Activated CD4-positive, alpha-beta T cell treated with anti-CD3 and anti-CD28 coated beads, Interleukin-2, amount 10 ng/mL, durations not matched to agents 7 days and 5 days (primary cell): ENCODE data around the gene TSPAN5. TPM values are rescaled to one million over a fixed set of nuclear protein-coding genes. Genes with fewer than 3 reads are reported as not detected.

ENCODE experiments used
- CTCF ChIA-PET: fragments of 350-600 bp; sonication (Branson Sonifier 250); formaldehyde crosslinking; loops from one replicate; lab custom pipeline; 2021; ENCODE audit warnings: antibody characterized with exemption; lab: Charles Lee
- POLR2A ChIA-PET: fragments of 350-600 bp; sonication (Branson Sonifier 250); formaldehyde crosslinking; loops from one replicate; lab custom pipeline; 2021; ENCODE audit warnings: antibody characterized with exemption; lab: Charles Lee
- DNase-seq: peaks from one replicate; pipeline ENCODE4 v3.0.0-alpha.2; 2020
- H3K27ac Mint-ChIP-seq: one replicate; pipeline ENCODE4 v1.8.0; 2021; ENCODE audit warnings: mild to moderate bottlenecking, moderate library complexity, mixed read lengths
- H3K27me3 Mint-ChIP-seq: one replicate; pipeline ENCODE4 v1.8.0; 2021; ENCODE audit warnings: mixed read lengths
- H3K36me3 Mint-ChIP-seq: one replicate; pipeline ENCODE4 v1.8.0; 2021; ENCODE audit warnings: low read depth, mixed read lengths
- H3K4me1 Mint-ChIP-seq: one replicate; pipeline ENCODE4 v1.8.0; 2021; ENCODE audit warnings: mixed read lengths
- H3K4me3 Mint-ChIP-seq: one replicate; pipeline ENCODE4 v1.8.0; 2021; ENCODE audit warnings: mild to moderate bottlenecking, moderate library complexity, mixed read lengths
- H3K9me3 Mint-ChIP-seq: one replicate; pipeline ENCODE4 v1.8.0; 2021; ENCODE audit warnings: mixed read lengths
- total RNA-seq, 2 experiments: library from RNA; stranded (reverse); gene quantifications; one replicate each; pipeline ENCODE4 v1.2.3, GENCODE V29; 2021

The TSPAN5 gene
- total RNA-seq, 2 experiments from 2014 or later = 17.4 to 17.6 TPM

- CTCF ChIA-PET = no interaction called here
Observed at GRCh38 chr4:98586291-98586961, 72.0 kb downstream of the TSPAN5 start.

GRCh38 chr4:98585596-98585995, 72.8 kb downstream of the TSPAN5 start:
- H3K27me3 Mint-ChIP-seq = no peaks in the 10 kb centered on the region
- CTCF ChIA-PET = no interaction called here
- no peaks in the 10 kb centered on the region for H3K36me3 Mint-ChIP-seq
- no peaks in the 10 kb centered on the region for H3K9me3 Mint-ChIP-seq
- no peak for DNase-seq
- H3K4me3 Mint-ChIP-seq = no peak overlapping the region
- H3K27ac Mint-ChIP-seq = no peak overlapping the region
- POLR2A ChIA-PET = no interaction called here
- H3K4me1 Mint-ChIP-seq = peaks cover 3% of the 10 kb centered on the region

More at GRCh38 chr4:98586291-98586961, 72.0 kb downstream of the TSPAN5 start:
- no peaks in the 10 kb centered on the region for H3K4me1 Mint-ChIP-seq
- H3K36me3 Mint-ChIP-seq = no peaks in the 10 kb centered on the region
- no peaks in the 10 kb centered on the region for H3K9me3 Mint-ChIP-seq
- POLR2A ChIA-PET = no interaction called here
- no peak overlapping the region for H3K4me3 Mint-ChIP-seq
- H3K27ac Mint-ChIP-seq = no peak overlapping the region
- H3K27me3 Mint-ChIP-seq = no peaks in the 10 kb centered on the region
- DNase-seq = no peak

- no peaks in the 10 kb centered on the region for H3K9me3 Mint-ChIP-seq
- H3K27me3 Mint-ChIP-seq = no peaks in the 10 kb centered on the region
- ChIA-PET CTCF (no interaction called here), POLR2A (no interaction called here)
- H3K27ac Mint-ChIP-seq = no peak overlapping the region
- no peak overlapping the region for H3K4me3 Mint-ChIP-seq
- no peaks in the 10 kb centered on the region for H3K36me3 Mint-ChIP-seq
- H3K4me1 Mint-ChIP-seq = peaks cover 5% of the 10 kb centered on the region
- DNase-seq = no peak
Observed at GRCh38 chr4:98584265-98584664, 74.1 kb downstream of the TSPAN5 start.

- no peak overlapping the region for H3K27ac Mint-ChIP-seq
- no peaks in the 10 kb centered on the region for H3K36me3 Mint-ChIP-seq
- no peaks in the 10 kb centered on the region for H3K27me3 Mint-ChIP-seq
- peaks cover 11% of the 10 kb centered on the region for H3K4me1 Mint-ChIP-seq
- POLR2A ChIA-PET = no interaction called here
- CTCF ChIA-PET = no interaction called here
- no peak overlapping the region for H3K4me3 Mint-ChIP-seq
- no peak for DNase-seq
- no peaks in the 10 kb centered on the region for H3K9me3 Mint-ChIP-seq
Observed at GRCh38 chr4:98583265-98583664, 75.1 kb downstream of the TSPAN5 start.

- Mint-ChIP-seq H3K36me3 (peaks cover 3% of the 10 kb centered on the region), H3K27ac (no peak overlapping the region), H3K9me3 (no peaks in the 10 kb centered on the region), H3K4me3 (no peak overlapping the region), H3K4me1 (peaks cover 20% of the 10 kb centered on the region), H3K27me3 (no peaks in the 10 kb centered on the region)
- CTCF ChIA-PET = interaction anchor here (1.1 to 1.8 kb wide), 2 partner anchors 9 to 17 kb away, joined by 3 to 4 read pairs; no protein-coding TSS in a partner anchor
- DNase-seq = no peak
- POLR2A ChIA-PET = no interaction called here
Observed at GRCh38 chr4:98581126-98581525, 77.3 kb downstream of the TSPAN5 start.

- Mint-ChIP-seq H3K36me3 (peaks cover 10% of the 10 kb centered on the region), H3K4me3 (no peak overlapping the region), H3K4me1 (peaks cover 20% of the 10 kb centered on the region), H3K27ac (no peak overlapping the region), H3K9me3 (no peaks in the 10 kb centered on the region), H3K27me3 (no peaks in the 10 kb centered on the region)
- ChIA-PET CTCF (no interaction called here), POLR2A (no interaction called here)
- no peak for DNase-seq
Observed at GRCh38 chr4:98577956-98578355, 80.5 kb downstream of the TSPAN5 start.

GRCh38 chr4:98574816-98575215, 83.6 kb downstream of the TSPAN5 start:
- Mint-ChIP-seq H3K4me3 (no peak overlapping the region), H3K36me3 (peaks cover 18% of the 10 kb centered on the region), H3K9me3 (no peaks in the 10 kb centered on the region), H3K27ac (no peak overlapping the region), H3K4me1 (peaks cover 21% of the 10 kb centered on the region), H3K27me3 (no peaks in the 10 kb centered on the region)
- ChIA-PET POLR2A (no interaction called here), CTCF (interaction anchor here (1.0 kb wide), 1 partner anchor 85 kb away, joined by 3 read pairs; no protein-coding TSS in a partner anchor)
- no peak for DNase-seq

GRCh38 chr4:98573791-98574190, 84.6 kb downstream of the TSPAN5 start:
- DNase-seq = no peak
- H3K27me3 Mint-ChIP-seq = no peaks in the 10 kb centered on the region
- H3K4me3 Mint-ChIP-seq = no peak overlapping the region
- H3K4me1 Mint-ChIP-seq = peaks cover 17% of the 10 kb centered on the region
- H3K9me3 Mint-ChIP-seq = no peaks in the 10 kb centered on the region
- H3K27ac Mint-ChIP-seq = no peak overlapping the region
- peaks cover 18% of the 10 kb centered on the region for H3K36me3 Mint-ChIP-seq
- CTCF ChIA-PET = no interaction called here
- POLR2A ChIA-PET = no interaction called here

- ChIA-PET CTCF (interaction anchor here (0.9 kb wide), 1 partner anchor 9 kb away, joined by 4 read pairs; no protein-coding TSS in a partner anchor), POLR2A (no interaction called here)
- Mint-ChIP-seq H3K27ac (no peak overlapping the region), H3K4me1 (peaks cover 10% of the 10 kb centered on the region), H3K4me3 (no peak overlapping the region), H3K36me3 (peaks cover 19% of the 10 kb centered on the region), H3K9me3 (no peaks in the 10 kb centered on the region), H3K27me3 (no peaks in the 10 kb centered on the region)
- no peak for DNase-seq
Observed at GRCh38 chr4:98572697-98573096, 85.7 kb downstream of the TSPAN5 start.

- ChIA-PET POLR2A (no interaction called here), CTCF (no interaction called here)
- Mint-ChIP-seq H3K36me3 (peaks cover 17% of the 10 kb centered on the region), H3K27ac (no peak overlapping the region), H3K4me3 (no peak overlapping the region), H3K27me3 (no peaks in the 10 kb centered on the region), H3K9me3 (no peaks in the 10 kb centered on the region), H3K4me1 (peaks cover 6% of the 10 kb centered on the region)
- DNase-seq = no peak
Observed at GRCh38 chr4:98571161-98571786, 87.1 kb downstream of the TSPAN5 start.

- Mint-ChIP-seq H3K27me3 (no peaks in the 10 kb centered on the region), H3K27ac (no peak overlapping the region), H3K9me3 (no peaks in the 10 kb centered on the region), H3K4me1 (peaks cover 6% of the 10 kb centered on the region), H3K4me3 (no peak overlapping the region), H3K36me3 (peaks cover 18% of the 10 kb centered on the region)
- ChIA-PET POLR2A (no interaction called here), CTCF (no interaction called here)
- no peak for DNase-seq
Observed at GRCh38 chr4:98570151-98570797, 88.1 kb downstream of the TSPAN5 start.

- Mint-ChIP-seq H3K27me3 (no peaks in the 10 kb centered on the region), H3K27ac (no peak overlapping the region), H3K4me1 (peaks cover 6% of the 10 kb centered on the region), H3K36me3 (peaks cover 12% of the 10 kb centered on the region), H3K4me3 (no peak overlapping the region), H3K9me3 (no peaks in the 10 kb centered on the region)
- POLR2A ChIA-PET = no interaction called here
- DNase-seq = no peak
- CTCF ChIA-PET = interaction anchor here (1.4 kb wide), 1 partner anchor 10 kb away, joined by 4 read pairs; no protein-coding TSS in a partner anchor
Observed at GRCh38 chr4:98568941-98569663, 89.3 kb downstream of the TSPAN5 start.
